Dermis microvascular lymphatic vessel endothelial cell (primary cell): ENCODE measurements around the gene SLC9A9. TPM values are rescaled to one million over a fixed set of nuclear protein-coding genes. Genes with fewer than 3 reads are reported as not detected.

Experiments used
- DNase-seq, 2 donors: peaks; one replicate each; pipeline versions ENCODE4 v3.0.0 to v3.0.0-alpha.2; 2010; ENCODE audit warnings: low read depth in 2 of 2
- total RNA-seq: library from RNA; depleted of rRNA; stranded (reverse); fragments of >200 nt; gene quantifications from 2 replicates; pipeline ENCODE4 v1.2.1, GENCODE V29; 2014

The SLC9A9 gene
- total RNA-seq, 1 donor from 2014 or later = 3.9 TPM

DNA sequence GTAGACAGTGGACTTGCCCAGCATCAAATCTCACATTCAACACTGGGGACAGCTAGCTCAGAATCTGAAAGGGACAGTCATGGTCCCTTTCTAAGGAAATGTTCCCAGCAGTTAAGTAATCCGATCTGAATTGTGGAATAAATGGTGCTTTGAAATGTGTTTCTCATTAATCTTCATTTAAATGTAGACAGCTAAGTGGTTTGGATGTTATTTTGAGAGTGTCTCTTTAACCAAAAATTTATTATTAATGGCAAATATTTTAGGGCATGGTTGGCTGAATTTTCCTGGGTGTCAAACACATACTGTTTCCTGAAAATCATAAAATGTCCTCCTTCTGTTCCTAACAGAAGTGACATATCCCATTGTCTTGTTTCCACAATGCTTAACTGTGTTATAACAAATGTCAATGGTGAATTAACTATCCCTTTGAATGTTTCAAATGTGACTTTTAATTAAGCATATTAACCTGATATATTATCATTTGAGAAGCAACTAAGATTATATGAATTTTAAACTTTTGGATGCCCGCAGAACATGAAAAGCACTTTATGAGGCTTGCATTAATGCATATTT lies 517.9 kb downstream of the SLC9A9 start:
- DNase-seq = no peak

DNA sequence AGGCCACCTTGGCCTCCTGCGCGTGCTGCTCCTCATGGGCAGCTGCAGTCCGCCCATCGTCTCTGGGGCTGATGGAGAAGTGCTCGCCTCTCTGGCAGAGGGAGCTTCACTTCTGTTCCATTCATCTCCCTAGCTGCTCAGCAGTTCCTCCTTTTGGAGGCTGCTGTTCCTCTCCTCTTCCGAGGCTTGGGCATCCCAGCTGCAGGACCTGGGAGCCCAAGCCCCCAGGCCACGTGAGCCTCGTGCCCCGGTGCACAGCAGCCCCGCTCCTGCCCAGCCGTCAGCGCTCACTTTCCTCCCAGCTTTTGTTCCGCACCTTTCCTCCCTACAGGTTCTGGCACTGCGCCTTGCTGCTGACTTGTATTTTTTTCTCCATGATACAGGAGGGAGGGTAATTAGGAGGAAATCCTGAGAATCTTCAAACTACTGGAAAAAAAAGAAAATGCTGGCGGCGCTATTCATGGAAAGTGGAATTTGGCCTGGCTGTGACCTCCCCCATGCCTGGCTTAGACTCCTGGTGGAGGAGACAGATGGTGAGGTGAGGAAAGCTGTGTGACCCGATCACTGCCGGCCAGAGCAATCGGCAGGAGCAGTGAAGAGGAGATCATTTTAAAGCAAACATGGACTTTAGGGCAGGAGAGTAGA lies 518.6 kb downstream of the SLC9A9 start:
- DNase-seq = peak; percentile 32 to 71

DNA sequence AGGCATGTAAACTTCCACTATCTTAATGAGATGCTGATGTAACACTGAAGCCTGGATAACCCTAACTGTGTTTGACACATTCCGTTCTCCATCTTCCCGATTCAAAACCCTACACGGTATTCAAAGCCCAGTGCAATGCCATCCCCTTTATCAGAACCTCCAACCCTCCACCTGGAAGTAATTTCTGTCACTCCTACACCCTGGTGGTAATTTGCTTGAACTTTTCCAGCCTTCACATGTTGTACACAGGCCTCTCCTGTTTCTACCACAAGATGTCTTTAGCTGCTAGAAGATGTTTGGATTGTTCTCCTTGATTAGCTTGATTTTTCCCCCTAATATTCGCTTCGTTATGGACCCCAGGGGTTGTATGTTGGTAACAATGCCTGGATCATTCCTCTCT lies 519.8 kb downstream of the SLC9A9 start:
- DNase-seq = no peak

DNA sequence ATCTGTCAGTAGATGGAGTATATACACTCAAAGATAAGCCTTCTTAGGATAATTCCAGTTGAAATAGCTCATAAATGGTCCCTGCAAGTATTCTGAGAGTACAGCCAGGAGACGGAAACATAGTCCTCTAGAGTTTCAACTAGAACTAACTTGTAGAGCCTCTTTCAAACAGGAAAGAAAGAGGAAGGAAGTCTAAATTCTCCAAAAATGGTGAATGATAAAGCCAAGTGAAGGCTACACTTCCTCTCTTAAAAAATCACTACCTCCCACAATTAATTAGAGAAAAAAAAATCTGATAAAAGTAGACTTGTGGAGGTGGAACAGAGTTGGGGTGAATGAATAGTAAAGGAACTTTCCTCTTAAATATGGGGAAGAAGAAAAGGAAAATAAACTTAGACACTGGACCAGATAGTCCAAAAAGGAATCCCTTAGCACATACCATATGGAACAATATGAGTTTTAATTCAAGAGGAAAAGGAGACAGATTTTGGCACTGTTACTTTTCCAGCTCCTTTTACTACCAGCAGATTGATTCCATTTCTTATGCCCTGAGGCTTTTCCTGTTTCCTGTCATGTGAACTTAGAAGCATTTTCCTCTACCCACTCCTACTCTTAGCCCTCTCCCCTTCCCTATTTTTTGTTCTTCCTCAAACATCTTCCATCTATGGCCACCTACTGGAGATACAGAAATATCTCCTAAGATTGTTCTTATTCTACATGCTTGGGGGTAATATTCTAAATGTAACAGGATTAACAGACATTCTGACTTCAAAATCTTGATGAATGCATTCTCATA lies 521.1 kb downstream of the SLC9A9 start:
- DNase-seq = no peak

DNA sequence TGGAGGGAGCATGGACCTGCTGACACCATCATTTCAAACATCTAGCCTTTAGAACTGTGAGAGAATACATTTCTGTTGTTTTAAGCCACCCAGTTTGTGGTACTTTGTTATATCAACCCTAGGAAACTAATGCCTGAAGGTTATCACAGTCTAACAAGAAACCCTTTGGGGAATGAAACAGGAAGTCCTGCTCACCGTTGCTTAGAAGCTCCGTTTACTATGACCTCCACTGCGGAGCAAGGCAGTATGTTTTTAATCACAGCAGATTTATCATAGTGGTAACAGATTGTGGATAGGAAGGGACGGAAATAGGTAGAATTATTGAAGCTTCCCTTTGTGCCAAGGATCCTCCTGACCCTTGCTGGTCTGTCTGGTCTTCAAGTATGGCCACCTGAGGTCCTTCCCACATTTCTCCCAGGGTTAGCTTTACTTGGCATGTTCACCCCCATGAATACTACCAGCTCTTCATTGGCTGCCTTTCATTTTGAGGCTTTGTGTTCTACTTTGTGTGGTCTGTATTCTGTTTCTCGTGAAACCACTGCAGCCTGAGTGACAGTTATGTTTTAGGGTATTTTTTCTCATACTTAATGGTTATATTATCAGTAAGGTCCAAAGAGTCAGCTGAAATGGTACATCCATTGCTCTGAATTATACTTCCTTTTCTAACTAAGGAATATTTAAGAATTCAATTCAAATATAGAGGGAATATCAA lies 527.1 kb downstream of the SLC9A9 start:
- no peak for DNase-seq

DNA sequence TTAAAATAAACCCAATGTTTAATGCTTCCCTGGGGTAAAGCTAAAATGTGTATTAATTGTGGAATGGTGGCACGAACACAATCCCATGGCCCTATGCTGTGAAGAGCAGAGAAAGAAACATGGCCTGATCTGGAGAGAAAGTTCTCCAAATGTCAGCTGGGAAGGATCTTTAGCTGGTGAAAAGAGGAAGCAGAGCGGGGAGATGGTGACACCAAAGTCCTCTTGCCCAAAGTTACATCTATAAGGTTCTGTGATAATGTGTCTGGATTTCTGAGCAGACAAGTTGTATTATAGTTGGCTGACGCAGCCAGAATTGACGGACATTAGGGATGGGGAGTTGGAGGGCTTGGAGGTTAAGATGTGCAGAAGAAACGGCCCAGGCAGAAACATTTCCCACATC lies 532.5 kb downstream of the SLC9A9 start:
- DNase-seq = no peak

DNA sequence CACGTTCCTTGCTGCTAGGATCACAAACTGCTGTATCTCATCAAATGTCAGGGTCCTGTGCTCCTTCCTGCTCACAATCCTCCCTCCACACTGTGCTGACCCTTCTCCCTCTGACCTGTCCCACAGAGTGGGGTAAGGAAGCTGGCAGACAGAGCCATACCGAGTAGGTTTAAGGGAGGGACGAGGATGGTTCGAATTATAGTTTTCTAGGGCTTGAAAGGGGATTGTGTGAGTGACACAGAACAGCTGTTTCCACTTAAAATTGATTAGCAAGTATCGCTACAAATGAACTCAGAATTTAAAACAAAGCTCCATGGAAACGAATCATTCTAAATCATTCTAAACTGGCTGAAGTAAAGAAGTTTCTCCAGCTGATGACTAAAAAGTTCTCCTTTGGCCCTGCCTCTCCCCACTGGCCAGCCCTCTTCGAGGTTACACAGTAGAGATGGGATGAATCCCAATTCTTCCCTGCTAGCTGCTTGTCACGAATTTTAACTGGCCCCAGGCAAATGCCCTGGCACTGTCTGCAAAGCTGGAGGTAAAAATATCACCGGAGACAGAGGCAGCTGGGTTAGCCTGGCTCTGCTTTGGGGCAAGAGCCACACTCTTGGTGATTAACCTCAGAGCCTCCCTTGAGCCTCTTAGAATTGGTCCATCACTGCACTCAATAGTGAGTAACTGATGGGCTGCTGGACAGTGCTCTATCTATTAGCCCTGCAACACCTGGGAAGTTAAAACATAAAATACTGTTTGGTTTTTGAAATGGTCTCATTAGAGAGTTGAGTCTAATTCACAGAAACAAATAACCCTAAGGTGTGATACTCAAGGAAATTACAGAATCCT lies 533.8 kb downstream of the SLC9A9 start:
- DNase-seq = no peak

DNA sequence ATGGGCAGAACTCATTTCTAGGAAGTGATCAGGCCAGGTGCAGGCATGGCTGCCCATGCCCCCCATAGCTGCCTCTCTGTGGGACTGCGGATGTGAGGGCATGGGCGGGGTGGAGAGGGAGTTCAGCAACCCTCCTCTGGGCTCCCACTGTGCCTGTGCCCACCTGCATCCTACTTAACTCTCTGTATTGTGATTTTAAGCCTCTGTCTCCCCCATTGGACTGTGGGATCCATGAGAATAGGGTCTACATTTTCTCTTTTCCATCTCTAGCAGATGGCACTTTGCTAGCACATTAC lies 534.4 kb downstream of the SLC9A9 start:
- DNase-seq = no peak

DNA sequence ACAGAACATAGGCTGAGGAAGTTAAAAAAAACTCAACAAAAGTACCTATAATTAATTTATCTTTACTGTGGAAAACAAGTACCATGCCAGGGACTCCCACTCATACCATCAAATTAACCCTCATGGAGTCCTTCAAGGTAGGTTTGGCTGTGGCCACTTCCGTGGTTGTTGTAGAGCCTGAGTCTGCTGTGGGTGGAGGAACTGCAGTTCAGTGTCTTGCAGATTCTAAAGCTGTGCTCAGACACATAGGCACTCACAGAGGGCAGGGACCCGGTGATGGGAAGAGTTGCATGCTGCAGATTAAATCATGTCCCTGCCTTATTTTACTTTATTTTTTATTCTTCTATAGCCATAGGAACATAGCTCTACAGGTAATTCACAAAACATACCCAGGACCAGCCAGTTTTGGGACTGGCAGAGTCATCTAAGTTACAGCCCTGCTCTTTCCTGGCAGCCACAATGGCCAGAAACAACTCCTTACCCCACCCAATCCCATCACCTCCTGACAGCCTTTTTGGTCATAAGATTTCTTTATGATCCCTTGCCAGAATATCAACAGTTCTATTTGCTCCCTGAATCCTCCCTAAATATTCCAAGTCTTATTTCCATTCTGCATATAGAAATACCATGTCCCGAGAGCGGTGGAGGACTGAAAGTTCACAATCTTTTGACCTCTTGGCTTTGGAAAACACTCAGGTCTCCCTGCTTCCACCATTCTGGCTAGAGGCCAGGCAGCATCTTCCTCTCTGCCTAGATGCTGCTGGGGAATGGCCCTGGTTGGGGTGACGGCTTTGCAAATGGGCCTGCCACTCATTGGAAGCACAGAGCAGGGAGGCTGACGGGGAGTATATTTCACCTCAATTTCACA lies 535.0 kb downstream of the SLC9A9 start:
- DNase-seq = no peak

DNA sequence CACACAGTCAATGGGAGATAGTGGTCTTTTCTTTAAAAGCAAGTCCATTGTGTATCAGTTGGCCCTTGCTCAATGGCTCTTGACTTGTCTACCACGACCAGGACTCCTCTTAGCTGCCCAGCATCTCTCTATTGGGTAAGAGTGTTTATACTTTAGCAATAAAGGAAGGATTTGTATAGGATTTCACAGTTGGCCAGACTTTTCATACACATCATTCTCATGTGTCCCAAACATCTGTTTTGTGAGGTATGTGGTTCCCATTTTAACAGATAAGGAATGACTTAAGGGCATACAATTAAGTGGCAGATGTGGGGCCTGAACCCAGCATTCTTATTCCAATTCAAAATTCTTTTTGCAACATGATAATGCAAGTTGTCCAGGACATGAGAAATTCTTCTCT lies 537.2 kb downstream of the SLC9A9 start:
- DNase-seq = no peak

DNA sequence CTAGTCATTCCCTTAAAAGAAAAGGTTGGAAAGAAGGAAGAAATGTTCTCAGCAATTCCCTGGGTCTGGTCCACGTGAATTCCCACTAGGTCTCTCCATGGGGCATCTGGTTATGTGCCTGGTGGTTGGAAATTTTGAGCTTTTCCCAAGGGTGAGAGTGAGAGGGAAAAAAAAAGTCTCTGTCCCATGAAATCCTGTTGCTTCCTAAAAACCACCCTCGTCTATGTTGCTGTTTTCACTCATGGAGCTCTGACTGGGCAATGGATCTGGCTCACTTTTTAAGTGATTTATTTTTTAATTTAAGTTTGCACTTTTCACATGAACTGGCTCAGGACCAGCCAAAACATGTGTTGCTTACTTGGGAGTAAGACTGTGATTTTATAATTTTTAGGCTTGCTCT lies 538.6 kb downstream of the SLC9A9 start:
- DNase-seq = no peak

DNA sequence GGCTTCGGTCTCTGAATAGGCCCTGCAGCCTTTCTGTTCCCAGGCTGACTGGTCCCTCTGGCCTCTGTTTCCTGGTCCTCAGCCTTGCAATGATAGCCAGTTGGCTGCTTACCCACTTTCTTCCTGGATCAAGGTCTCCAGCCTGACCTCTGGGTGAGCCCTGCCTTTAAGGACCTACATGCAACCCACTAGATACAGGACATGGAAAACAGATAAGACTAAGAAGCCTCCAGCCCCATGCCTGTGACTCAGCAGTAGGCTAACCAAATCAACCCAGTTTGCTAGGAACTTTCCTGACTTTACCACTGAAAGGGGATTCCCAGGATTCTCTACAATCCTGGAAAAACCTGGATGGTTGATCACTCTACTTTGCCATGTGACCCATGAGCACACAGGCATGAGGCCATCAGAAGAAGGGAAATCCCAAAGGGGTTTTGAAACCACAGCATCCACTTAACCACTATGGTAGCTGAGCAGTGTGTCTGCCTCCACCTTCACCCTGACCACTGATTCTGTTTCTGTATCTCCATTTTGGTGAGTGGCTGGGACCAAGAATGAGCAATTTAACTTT lies 540.6 kb downstream of the SLC9A9 start:
- DNase-seq = peak; percentile 48 to 82

DNA sequence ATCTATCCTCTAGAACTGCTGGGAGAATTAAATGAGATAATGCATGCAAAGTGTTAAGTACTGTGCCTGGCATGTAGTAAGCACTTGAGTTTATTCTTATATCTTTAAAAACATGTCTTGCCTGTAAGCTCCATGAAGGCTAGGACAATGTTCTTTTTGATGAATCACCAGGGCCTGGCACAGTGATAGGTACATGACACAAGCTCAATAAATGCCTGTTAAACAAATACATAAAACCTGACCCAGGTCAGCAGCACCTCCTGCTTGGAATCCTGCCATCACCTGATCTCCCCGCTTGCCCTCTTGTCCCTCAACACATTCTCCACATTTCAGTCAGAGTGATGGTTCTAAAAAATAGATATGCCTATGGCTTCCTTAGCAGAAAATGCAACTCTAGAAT lies 541.9 kb downstream of the SLC9A9 start:
- DNase-seq = peak in 1 of 2 donors; percentile 75

DNA sequence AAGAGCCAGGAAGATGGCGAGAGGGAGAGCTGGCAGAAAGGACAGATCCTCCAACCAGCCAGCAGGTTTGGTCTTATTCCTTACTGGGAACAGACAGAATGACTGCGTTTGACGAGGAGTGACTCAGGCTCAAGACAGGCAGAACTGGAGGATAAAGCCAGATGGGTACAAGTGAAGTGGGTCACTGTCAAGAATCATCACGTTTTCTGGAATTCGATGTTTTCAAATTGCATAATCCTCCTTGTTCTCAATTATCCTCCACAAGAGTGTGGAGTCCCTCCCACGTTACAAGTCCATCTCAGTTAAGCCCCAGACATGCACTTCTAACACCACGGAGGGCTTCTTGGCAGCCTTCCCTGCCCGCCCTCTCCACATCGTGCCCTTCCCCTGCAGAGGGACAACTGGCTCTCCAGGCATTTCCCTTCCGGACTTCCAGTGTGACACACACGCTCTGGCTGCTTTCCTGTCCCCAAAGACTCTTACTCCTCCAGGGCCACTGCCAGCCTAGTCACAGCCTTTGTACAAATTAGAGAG lies 545.6 kb downstream of the SLC9A9 start:
- peak; percentile 58 to 90 for DNase-seq

DNA sequence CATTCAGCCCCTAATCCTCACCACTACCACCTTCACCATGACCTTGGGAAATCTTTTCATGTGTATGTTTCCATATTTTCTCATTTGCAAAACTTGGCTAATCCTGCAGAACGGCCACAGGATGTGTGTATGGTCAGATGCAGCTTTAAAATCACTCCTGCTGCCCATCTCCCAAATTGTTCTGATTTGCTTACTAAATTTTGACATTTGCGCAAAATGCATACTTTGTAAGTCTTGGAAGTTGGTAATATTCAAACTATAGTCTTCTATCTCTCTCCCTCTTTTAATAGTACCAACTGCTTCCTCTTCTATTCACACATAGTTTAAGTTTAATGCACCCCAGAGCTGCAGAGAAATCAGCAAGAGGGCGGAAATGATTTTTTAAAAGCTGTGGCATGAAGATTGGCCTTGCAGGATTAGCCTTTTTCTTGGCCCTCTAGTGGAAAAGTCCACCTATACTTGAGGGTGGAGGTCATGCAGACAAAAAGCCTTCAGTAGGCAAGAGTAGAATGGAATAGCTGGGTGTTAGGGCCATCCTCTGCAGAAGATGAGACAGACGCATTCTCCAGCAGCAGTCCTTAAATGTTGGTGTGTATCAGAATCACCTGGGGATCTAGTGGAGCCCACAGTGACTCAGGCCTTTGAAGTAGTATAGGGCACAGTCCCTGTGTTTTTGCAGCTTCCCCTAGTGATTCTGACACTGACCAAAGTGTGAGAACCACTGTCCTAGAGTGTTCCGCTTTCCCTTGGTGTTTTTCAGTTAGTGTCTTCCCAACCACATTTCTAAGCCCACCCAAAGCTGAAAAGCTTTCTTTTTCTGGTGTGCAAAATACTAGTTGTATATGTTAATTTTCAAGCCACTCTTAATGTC lies 547.0 kb downstream of the SLC9A9 start:
- no peak for DNase-seq

DNA sequence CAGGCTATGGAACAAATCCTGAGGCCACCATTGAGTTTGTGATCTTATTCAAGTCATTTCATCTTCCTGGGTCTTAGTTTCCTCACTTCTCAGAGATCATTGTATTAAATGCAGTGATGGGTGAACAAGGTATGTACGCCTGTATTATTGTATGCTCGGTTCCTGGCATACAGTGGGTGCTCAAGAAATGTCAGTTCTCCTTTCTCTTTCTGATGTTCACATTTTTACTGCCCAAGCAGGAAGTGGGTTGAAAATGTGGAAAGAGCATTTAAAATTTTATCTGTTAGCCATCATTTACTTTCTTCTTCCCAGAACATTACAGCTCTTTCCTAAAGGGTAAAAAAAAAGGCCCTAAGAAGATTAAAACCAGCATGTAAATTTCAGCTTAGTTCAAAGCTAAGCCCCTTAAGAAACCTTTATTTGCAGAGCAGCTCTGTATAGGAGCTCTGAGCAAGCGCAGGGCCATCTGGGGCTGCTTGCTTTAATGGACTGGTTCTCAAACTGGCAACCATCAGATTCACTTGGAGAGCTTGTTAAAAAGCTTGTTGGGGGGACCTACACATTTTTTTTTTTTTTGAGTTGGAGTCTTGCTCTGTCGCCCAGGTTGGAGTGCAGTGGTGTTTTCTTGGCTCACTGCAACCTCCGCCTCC lies 549.3 kb downstream of the SLC9A9 start:
- DNase-seq = no peak

DNA sequence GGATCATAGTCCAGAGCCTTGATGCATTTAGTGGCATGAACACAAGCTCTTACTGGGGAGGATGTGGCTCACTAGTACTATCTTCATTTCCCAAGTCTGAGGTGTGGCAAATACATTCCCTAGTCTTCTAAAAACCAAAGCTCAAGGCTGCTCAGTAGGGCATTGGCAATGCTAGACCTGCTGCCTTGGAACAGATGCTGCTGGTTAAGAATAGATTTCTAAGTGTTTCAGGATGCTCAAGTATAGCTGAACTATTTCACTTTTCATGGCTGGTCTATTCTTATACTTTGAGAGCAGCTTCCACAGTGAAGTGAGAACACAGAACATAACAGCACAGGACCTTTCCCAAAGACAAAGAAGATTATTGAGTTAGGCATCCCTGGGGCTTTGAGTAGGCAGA lies 549.9 kb downstream of the SLC9A9 start:
- DNase-seq = no peak
